ENCODE results near the gene KIF17. TPM values are rescaled to one million over a fixed set of nuclear protein-coding genes. Genes with fewer than 3 reads are reported as not detected.

The KIF17 gene
- total and polyA plus RNA-seq, 2 of the 8 experiments (the other 6 are each of a cell fraction or from before 2014, with no cell fraction given), result 6.9 to 10.4 TPM

DNA sequence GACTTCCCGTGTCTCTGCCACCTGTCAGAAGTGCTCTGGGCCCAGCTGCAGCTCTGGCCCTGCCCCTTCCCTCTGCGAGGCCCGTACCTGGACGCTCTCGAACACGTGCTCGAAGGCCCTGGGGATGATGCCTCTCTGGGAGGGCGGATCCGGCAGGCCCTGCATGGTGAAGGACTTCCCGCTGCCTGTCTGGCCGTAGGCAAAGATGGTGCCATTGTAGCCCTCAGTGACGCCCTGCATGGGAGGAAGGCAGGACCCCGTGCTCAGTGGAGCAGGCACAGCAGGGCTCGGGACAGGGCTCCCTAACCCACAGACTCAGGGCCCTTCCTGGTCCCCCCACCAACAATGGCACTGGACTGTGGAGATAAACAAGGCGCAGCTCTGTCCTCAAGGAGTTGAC, 2.4 kb downstream of the KIF17 start:
- H3K9ac ChIP-seq (replicated peaks in 1 of 4; ENCODE audit: extremely low read depth in 1 of 4, low read depth in 3 of 4, low read length in 3 of 4), result no peak overlapping the region
- FAIRE-seq (no peak), DNase-seq (ENCODE audit: low read depth in 1 of 2, low spot score in 2 of 2) (no peak)
- no peaks in the 10 kb centered on the region; a peak in 1 of 4 replicates for H3K9me3 ChIP-seq (ENCODE audit: insufficient read depth in 2 of 2, low read depth in 1 of 2, low read length in 1 of 2)
- WGBS, 2 experiments (ENCODE audit: extremely low coverage in 1 of 2, insufficient coverage in 1 of 2, insufficient read length in 1 of 2, insufficient replicate concordance in 2 of 2, low coverage in 1 of 2, low lambda C conversion rate in 2 of 2, missing lambda C conversion rate in 1 of 2), result 95% methylated on average over 15 of the region's 15 CpGs; no CpG with 5 or more reads in 1 of the 2 experiments
- H3K27me3 ChIP-seq (replicated peaks in 1 of 4; ENCODE audit: control insufficient read depth in 3 of 4, extremely low read depth in 1 of 4, insufficient read depth in 3 of 4, low read length in 3 of 4), result peaks cover 0 to 22% (median 10%) of the 10 kb centered on the region in 4 experiments; a peak in 6 of 7 replicates
- H3K23me2 ChIP-seq (ENCODE audit: low read depth, low read length), result peaks cover 4% of the 10 kb centered on the region; the same call in 1 of the 2 replicates
- H3K79me1 ChIP-seq (ENCODE audit: low read depth, low read length), result no peaks in the 10 kb centered on the region
- H2BK15ac ChIP-seq (ENCODE audit: low read length), result no peak overlapping the region
- H2BK12ac ChIP-seq (ENCODE audit: low read depth, low read length), result no peak overlapping the region
- ChIA-PET CTCF (ENCODE audit: partially characterized antibody) (interaction anchor here (0.6 to 1.5 kb wide), 5 partner anchors 9 to 18 kb away, joined by 3 to 6 read pairs (median 3); no protein-coding TSS in a partner anchor), POLR2A (ENCODE audit: partially characterized antibody) (interaction anchor here (0.9 to 7.8 kb wide), 2 partner anchors 9 to 15 kb away, joined by 3 to 68 read pairs; partner anchors contain the start of gene SH2D5)
- H4K8ac ChIP-seq (ENCODE audit: extremely low read depth, insufficient read depth, low read length), result no peak overlapping the region
- H2BK120ac ChIP-seq (replicated peaks; ENCODE audit: low read depth, low read length), result no peak overlapping the region
- no peak overlapping the region for H3K4ac ChIP-seq (replicated peaks; ENCODE audit: insufficient read length, low read depth, low read length)
- H2BK20ac ChIP-seq (ENCODE audit: low read length), result no peak overlapping the region
- H3K14ac ChIP-seq (ENCODE audit: insufficient read length), result no peak overlapping the region
- H3K27ac ChIP-seq (ENCODE audit: low read depth, low read length), result no peak overlapping the region
- H3K56ac ChIP-seq (replicated peaks; ENCODE audit: insufficient read length, low read depth, low read length), result no peak overlapping the region
- H4K5ac ChIP-seq (ENCODE audit: insufficient read length, low read depth, low read length), result no peak overlapping the region
- no peak overlapping the region for H2AFZ ChIP-seq (ENCODE audit: low read length)
- H2AK5ac ChIP-seq (ENCODE audit: low read depth, low read length), result no peak overlapping the region
- peaks cover 0 to 6% (median 0%) of the 10 kb centered on the region in 4 experiments; a peak in 4 of 7 replicates for H3K4me1 ChIP-seq (replicated peaks in 1 of 4; ENCODE audit: control insufficient read depth in 3 of 4, insufficient read depth in 4 of 4, low read length in 3 of 4)
- H3K4me2 ChIP-seq (ENCODE audit: insufficient read depth in 1 of 2, low read depth in 2 of 2, low read length in 2 of 2), result no peak overlapping the region
- H2BK5ac ChIP-seq (ENCODE audit: low read depth, low read length), result no peak overlapping the region
- H4K20me1 ChIP-seq (replicated peaks in 1 of 2; ENCODE audit: control insufficient read depth in 1 of 2, insufficient read depth in 2 of 2, low read length in 2 of 2), result peaks cover 0 to 1% of the 10 kb centered on the region in 2 experiments
- no peaks in the 10 kb centered on the region for H3K79me2 ChIP-seq (ENCODE audit: control insufficient read depth in 1 of 2, insufficient read depth in 2 of 2, low read length in 2 of 2)
- no peak overlapping the region for H3K23ac ChIP-seq (ENCODE audit: insufficient read length)
- H3K36me3 ChIP-seq (ENCODE audit: control insufficient read depth in 2 of 4, insufficient read depth in 4 of 4, low read length in 3 of 4), result no peaks in the 10 kb centered on the region
- no peak for TF ChIP-seq JUND (IDR thresholded peaks at IDR 0.05; ENCODE audit: low read length)
- no peak for TF ChIP-seq ZNF274 (IDR thresholded peaks at IDR 0.05; ENCODE audit: borderline replicate concordance, extremely low read depth, low read length)
- TF ChIP-seq ASH2L (IDR thresholded peaks at IDR 0.05; ENCODE audit: low read length), result no peak
- no peak overlapping the region for H4K91ac ChIP-seq (replicated peaks; ENCODE audit: insufficient read length, low read length)
- no peak overlapping the region for H3K18ac ChIP-seq (ENCODE audit: extremely low read depth, low read length)
- H3K4me3 ChIP-seq (ENCODE audit: extremely low read depth in 1 of 4, insufficient read depth in 2 of 4, low read depth in 3 of 4, low read length in 4 of 4), result no peak overlapping the region
